ENCODE measurements around the gene GAL3ST1. TPM values are rescaled to one million over a fixed set of nuclear protein-coding genes. Genes with fewer than 3 reads are reported as not detected.

GAL3ST1 gene
- total RNA-seq, 1 donor = not detected

DNA sequence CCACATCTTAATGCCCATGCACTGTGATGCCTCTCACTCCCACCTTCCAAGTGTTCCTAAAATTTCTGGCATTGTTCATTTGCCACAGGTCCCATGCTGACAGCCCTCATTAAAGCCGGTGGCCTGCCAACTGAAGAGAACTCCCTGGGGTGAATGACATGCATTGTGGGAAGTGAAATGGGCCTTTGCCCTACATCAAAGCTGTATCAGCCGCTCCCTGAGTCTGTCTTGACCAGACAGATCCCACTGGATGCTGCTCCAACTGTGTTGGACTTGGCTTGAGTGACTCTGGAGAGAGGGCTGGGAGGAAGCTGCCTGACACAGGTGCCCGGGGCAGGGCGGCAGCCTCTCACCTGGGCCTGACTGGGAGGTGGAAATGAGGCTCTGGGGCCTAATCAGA is 60.2 kb downstream of the GAL3ST1 start:
- Histone ChIP-seq H3K4me3 (ENCODE audit: insufficient read depth, low read length) (no peak overlapping the region), H2AFZ (ENCODE audit: low read length) (no peak overlapping the region), H3K9me3 (ENCODE audit: low read depth, low read length) (no peaks in the 10 kb centered on the region)

DNA sequence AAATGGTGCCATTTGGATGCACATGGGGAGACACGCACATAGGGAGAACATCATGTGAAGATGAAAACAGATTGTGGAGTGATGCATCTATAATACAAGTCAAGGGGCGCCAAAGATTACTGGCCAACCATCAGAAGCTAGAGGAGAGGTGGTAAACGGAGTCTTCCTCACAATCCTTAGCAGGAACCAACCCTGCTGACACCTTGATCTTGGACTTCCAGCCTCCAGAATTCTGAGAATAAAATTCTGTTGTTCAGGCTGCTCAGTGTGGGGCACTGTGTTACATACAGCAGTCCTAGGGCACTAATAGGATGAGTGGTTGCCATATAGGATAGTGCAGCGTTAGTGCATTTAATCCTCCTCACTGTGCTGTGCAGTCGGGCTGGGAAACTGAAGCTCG is 61.0 kb downstream of the GAL3ST1 start:
- Histone ChIP-seq H3K9me3 (ENCODE audit: low read depth, low read length) (no peaks in the 10 kb centered on the region), H3K4me1 (ENCODE audit: insufficient read depth, low read length) (no peaks in the 10 kb centered on the region), H3K27ac (ENCODE audit: low read depth, low read length) (no peak overlapping the region), H4K20me1 (ENCODE audit: insufficient read depth, low read length) (no peaks in the 10 kb centered on the region), H3K4me2 (ENCODE audit: insufficient read depth, low read length) (no peak overlapping the region), H3K79me2 (ENCODE audit: insufficient read depth, low read length) (no peaks in the 10 kb centered on the region), H3K27me3 (ENCODE audit: insufficient read depth, low read length) (peaks cover 21% of the 10 kb centered on the region), H3K4me3 (ENCODE audit: insufficient read depth, low read length) (no peak overlapping the region), H3K36me3 (ENCODE audit: insufficient read depth, low read length) (no peaks in the 10 kb centered on the region), H2AFZ (ENCODE audit: low read length) (no peak overlapping the region)
- TF ChIP-seq, protein P1, sequence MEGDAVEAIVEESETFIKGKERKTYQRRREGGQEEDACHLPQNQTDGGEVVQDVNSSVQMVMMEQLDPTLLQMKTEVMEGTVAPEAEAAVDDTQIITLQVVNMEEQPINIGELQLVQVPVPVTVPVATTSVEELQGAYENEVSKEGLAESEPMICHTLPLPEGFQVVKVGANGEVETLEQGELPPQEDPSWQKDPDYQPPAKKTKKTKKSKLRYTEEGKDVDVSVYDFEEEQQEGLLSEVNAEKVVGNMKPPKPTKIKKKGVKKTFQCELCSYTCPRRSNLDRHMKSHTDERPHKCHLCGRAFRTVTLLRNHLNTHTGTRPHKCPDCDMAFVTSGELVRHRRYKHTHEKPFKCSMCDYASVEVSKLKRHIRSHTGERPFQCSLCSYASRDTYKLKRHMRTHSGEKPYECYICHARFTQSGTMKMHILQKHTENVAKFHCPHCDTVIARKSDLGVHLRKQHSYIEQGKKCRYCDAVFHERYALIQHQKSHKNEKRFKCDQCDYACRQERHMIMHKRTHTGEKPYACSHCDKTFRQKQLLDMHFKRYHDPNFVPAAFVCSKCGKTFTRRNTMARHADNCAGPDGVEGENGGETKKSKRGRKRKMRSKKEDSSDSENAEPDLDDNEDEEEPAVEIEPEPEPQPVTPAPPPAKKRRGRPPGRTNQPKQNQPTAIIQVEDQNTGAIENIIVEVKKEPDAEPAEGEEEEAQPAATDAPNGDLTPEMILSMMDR (IDR thresholded peaks at IDR 0.05; ENCODE audit: extremely low read depth, low read depth, low read length) = no peak
- no peak for DNase-seq (ENCODE audit: insufficient read length, low spot score, missing footprints)

More for the DNA sequence above, 60.2 kb downstream of the GAL3ST1 start:
- Histone ChIP-seq H3K79me2 (ENCODE audit: insufficient read depth, low read length) (no peaks in the 10 kb centered on the region), H3K27me3 (ENCODE audit: insufficient read depth, low read length) (peaks cover 21% of the 10 kb centered on the region), H4K20me1 (ENCODE audit: insufficient read depth, low read length) (no peaks in the 10 kb centered on the region), H3K27ac (ENCODE audit: low read depth, low read length) (no peak overlapping the region), H3K36me3 (ENCODE audit: insufficient read depth, low read length) (no peaks in the 10 kb centered on the region), H3K4me2 (ENCODE audit: insufficient read depth, low read length) (no peak overlapping the region), H3K4me1 (ENCODE audit: insufficient read depth, low read length) (no peaks in the 10 kb centered on the region)
- no peak for DNase-seq (ENCODE audit: insufficient read length, low spot score, missing footprints)
- TF ChIP-seq, protein P1 (IDR thresholded peaks at IDR 0.05; ENCODE audit: extremely low read depth, low read depth, low read length) = no peak

DNA sequence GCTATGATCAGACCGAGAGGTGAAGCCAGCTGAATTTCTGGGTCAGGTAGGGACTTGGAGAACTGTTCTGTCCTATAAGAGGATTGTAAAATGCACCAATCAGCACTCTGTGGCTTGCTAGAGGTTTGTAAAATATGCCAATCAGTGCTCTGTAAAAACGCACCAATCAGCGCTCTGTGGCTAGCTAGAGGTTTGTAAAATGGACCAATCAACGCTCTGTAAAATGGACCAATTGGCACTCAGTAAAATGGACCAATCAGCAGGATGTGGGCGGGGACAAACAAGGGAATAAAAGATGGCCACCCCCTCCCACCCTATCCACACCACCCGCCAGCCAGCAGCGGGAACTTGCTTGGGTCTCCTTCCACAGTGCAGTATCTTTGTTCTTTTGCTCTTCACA is 62.6 kb downstream of the GAL3ST1 start:
- Histone ChIP-seq H3K27ac (ENCODE audit: low read depth, low read length) (no peak overlapping the region), H3K27me3 (ENCODE audit: insufficient read depth, low read length) (peaks cover 22% of the 10 kb centered on the region), H3K36me3 (ENCODE audit: insufficient read depth, low read length) (no peaks in the 10 kb centered on the region), H4K20me1 (ENCODE audit: insufficient read depth, low read length) (no peaks in the 10 kb centered on the region), H3K79me2 (ENCODE audit: insufficient read depth, low read length) (no peaks in the 10 kb centered on the region), H3K4me3 (ENCODE audit: insufficient read depth, low read length) (no peak overlapping the region), H3K4me2 (ENCODE audit: insufficient read depth, low read length) (no peak overlapping the region), H2AFZ (ENCODE audit: low read length) (no peak overlapping the region), H3K4me1 (ENCODE audit: insufficient read depth, low read length) (no peaks in the 10 kb centered on the region), H3K9me3 (ENCODE audit: low read depth, low read length) (no peaks in the 10 kb centered on the region)
- TF ChIP-seq, protein P1 (IDR thresholded peaks at IDR 0.05; ENCODE audit: extremely low read depth, low read depth, low read length) = no peak
- DNase-seq (ENCODE audit: insufficient read length, low spot score, missing footprints) = no peak

DNA sequence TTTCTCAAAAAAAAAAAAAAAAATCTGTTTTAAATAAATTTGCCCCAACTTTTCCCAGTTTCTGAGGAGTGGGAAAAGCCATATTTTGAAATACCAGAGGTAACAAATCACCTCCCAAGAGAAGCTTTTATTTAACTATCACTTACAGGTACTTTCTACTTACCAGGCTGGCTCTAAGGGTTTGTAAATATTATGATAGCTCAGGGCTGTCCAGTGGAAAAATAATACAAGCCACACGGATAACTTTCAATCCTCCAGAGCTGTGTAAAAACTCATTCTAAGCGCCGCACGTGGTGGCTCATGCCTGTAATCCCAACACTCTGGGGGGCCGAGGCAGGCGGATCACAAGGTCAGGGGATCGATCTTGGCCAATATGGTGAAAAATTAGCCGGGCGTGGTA is 63.4 kb downstream of the GAL3ST1 start:
- Histone ChIP-seq H3K4me1 (ENCODE audit: insufficient read depth, low read length) (no peaks in the 10 kb centered on the region), H3K36me3 (ENCODE audit: insufficient read depth, low read length) (no peaks in the 10 kb centered on the region), H3K79me2 (ENCODE audit: insufficient read depth, low read length) (no peaks in the 10 kb centered on the region)

More for the DNA sequence above, 63.4 kb downstream of the GAL3ST1 start:
- H3K27me3 ChIP-seq (ENCODE audit: insufficient read depth, low read length) = peaks cover 21% of the 10 kb centered on the region
- TF ChIP-seq, protein P1 (IDR thresholded peaks at IDR 0.05; ENCODE audit: extremely low read depth, low read depth, low read length) = no peak
- H3K4me2 ChIP-seq (ENCODE audit: insufficient read depth, low read length) = no peak overlapping the region
- H3K9me3 ChIP-seq (ENCODE audit: low read depth, low read length) = no peaks in the 10 kb centered on the region
- no peak for DNase-seq (ENCODE audit: insufficient read length, low spot score, missing footprints)
- H3K27ac ChIP-seq (ENCODE audit: low read depth, low read length) = no peak overlapping the region
- H3K4me3 ChIP-seq (ENCODE audit: insufficient read depth, low read length) = no peak overlapping the region
- H2AFZ ChIP-seq (ENCODE audit: low read length) = no peak overlapping the region
- H4K20me1 ChIP-seq (ENCODE audit: insufficient read depth, low read length) = no peaks in the 10 kb centered on the region

Data from osteoblast (primary cell).